HG02884 (cell line): Measurements from ENCODE around the gene PTPN4.
"Not testable (repeated sequence)": the region's sequence is repeated elsewhere in the genome, so short reads cannot be mapped to it uniquely, and the experiment has no call there.

Experiments
- ATAC-seq: cut with Tn5 transposase; IDR thresholded peaks from one replicate; pipeline ENCODE4 v1.9.1; 2021; ENCODE audit warnings: mild to moderate bottlenecking, moderate library complexity; ENCODE audit not compliant: unreplicated experiment

The PTPN4 gene

GRCh38 chr2:120007851-120008250, 248.1 kb downstream of the PTPN4 start:
- ATAC-seq = no peak

- ATAC-seq = no peak
Measured at GRCh38 chr2:120012363-120012762, 252.6 kb downstream of the PTPN4 start.

- peak; percentile 98 for ATAC-seq
Measured at GRCh38 chr2:120012771-120013596, 253.3 kb downstream of the PTPN4 start, which contains the start of gene EPB41L5. TSS of gene EPB41L5 (plus strand) at chr2:120013077. CDS start at chr2:120019085, 6,008 bp downstream.

GRCh38 chr2:120013597-120014223, 254.0 kb downstream of the PTPN4 start:
- ATAC-seq = no peak

- ATAC-seq = no peak
Measured at GRCh38 chr2:120014226-120014980, 254.7 kb downstream of the PTPN4 start.

- no peak for ATAC-seq
Measured at GRCh38 chr2:120016800-120017199, 257.1 kb downstream of the PTPN4 start.

GRCh38 chr2:120017201-120017600, 257.5 kb downstream of the PTPN4 start:
- ATAC-seq = no peak

GRCh38 chr2:120018549-120018948, 258.8 kb downstream of the PTPN4 start:
- no peak for ATAC-seq

- ATAC-seq = no peak
Measured at GRCh38 chr2:120020554-120020953, 260.8 kb downstream of the PTPN4 start.

- ATAC-seq = not testable (repeated sequence)
Measured at GRCh38 chr2:120022505-120022904, 262.8 kb downstream of the PTPN4 start.

GRCh38 chr2:120026890-120027289, 267.2 kb downstream of the PTPN4 start:
- no peak for ATAC-seq

- no peak for ATAC-seq
Measured at GRCh38 chr2:120028795-120029194, 269.1 kb downstream of the PTPN4 start.

- no peak for ATAC-seq
Measured at GRCh38 chr2:120029672-120030640, 270.2 kb downstream of the PTPN4 start.

GRCh38 chr2:120032297-120032696, 272.6 kb downstream of the PTPN4 start:
- no peak for ATAC-seq
